ENCODE results near the gene DNAJB6. TPM values are rescaled to one million over a fixed set of nuclear protein-coding genes. Genes with fewer than 3 reads are reported as not detected.

The DNAJB6 gene
- total and polyA plus RNA-seq, 2 donors (not counting 3 experiments of a cell fraction or from before 2014, with no cell fraction given), result 69.6 to 135 TPM

GRCh38 chr7:157423348-157423747 lies 86.5 kb downstream of the DNAJB6 start:
- peak overlapping the region; percentile 66 for H3K27ac ChIP-seq (ENCODE audit: insufficient read depth, low read depth, low read length)
- POLR2A ChIA-PET, result no interaction called here
- FAIRE-seq, result peak; percentile 89

GRCh38 chr7:157423886-157424565 lies 87.2 kb downstream of the DNAJB6 start:
- POLR2A ChIA-PET, result no interaction called here

More at GRCh38 chr7:157423348-157423747, 86.5 kb downstream of the DNAJB6 start:
- BruUV-seq (replicated peaks), result no TSS peak
- dilution Hi-C loops (cut with MboI; ENCODE audit: extremely low pct_ligation_motif_present, low sequenced_read_pairs) (no loop called here), intact Hi-C loops (cut with micrococcal nuclease) (no loop called here)
- Histone ChIP-seq H2AFZ (ENCODE audit: low read depth, low read length) (no peak overlapping the region), H3K4me1 (ENCODE audit: control insufficient read depth, extremely low read depth, insufficient read depth, low read length) (peaks cover 17% of the 10 kb centered on the region), H3K4me3 (replicated peaks in 1 of 3; ENCODE audit: insufficient read depth in 1 of 3, low read depth in 1 of 3, low read length in 3 of 3) (no peak overlapping the region), H3K27me3 (ENCODE audit: control insufficient read depth in 2 of 2, insufficient read depth in 2 of 2, low read length in 2 of 2) (no peaks in the 10 kb centered on the region), H4K20me1 (replicated peaks; ENCODE audit: control insufficient read depth, extremely low read depth, insufficient read depth, low read length) (no peaks in the 10 kb centered on the region), H3K9me3 (replicated peaks; ENCODE audit: control insufficient read depth, insufficient read depth, low read length) (no peaks in the 10 kb centered on the region), H3K79me2 (ENCODE audit: control insufficient read depth, insufficient read depth, low read length) (no peaks in the 10 kb centered on the region), H3K9me1 (replicated peaks; ENCODE audit: control insufficient read depth, extremely low read depth, insufficient read depth, low read length) (no peaks in the 10 kb centered on the region), H3K36me3 (ENCODE audit: control insufficient read depth in 2 of 2, extremely low read depth in 1 of 2, insufficient read depth in 2 of 2, low read length in 2 of 2) (peaks cover 0 to 4% of the 10 kb centered on the region in 2 experiments), H3K4me2 (ENCODE audit: insufficient read depth, low read length) (peak overlapping the region; percentile 72), H3K9ac (replicated peaks; ENCODE audit: extremely low read depth, insufficient read depth, low read length) (peak overlapping the region; percentile 34)
- TF ChIP-seq JUN (IDR thresholded peaks at IDR 0.05; ENCODE audit: borderline replicate concordance, insufficient read depth, insufficient read length, low read depth) (peak; percentile 65), FOS (IDR thresholded peaks at IDR 0.05; ENCODE audit: borderline replicate concordance, insufficient read depth, low read length) (peak; percentile 13), POLR2AphosphoS5 (IDR thresholded peaks at IDR 0.05; ENCODE audit: insufficient read depth, low read depth, low read length) (peak; percentile 55), GATA2 (IDR thresholded peaks at IDR 0.05; ENCODE audit: insufficient read depth, insufficient read length, low read depth, low read length) (no peak)
- peak; percentile 60 for DNase-seq (ENCODE audit: low read depth, low spot score)
- CTCF ChIA-PET, result interaction anchor here (0.6 kb wide), 1 partner anchor 9 kb away, joined by 3 read pairs; no protein-coding TSS in a partner anchor

More at GRCh38 chr7:157423886-157424565, 87.2 kb downstream of the DNAJB6 start:
- BruUV-seq (replicated peaks), result no TSS peak
- dilution Hi-C loops (cut with MboI; ENCODE audit: extremely low pct_ligation_motif_present, low sequenced_read_pairs) (no loop called here), intact Hi-C loops (cut with micrococcal nuclease) (no loop called here)
- H3K36me3 ChIP-seq (ENCODE audit: control insufficient read depth in 2 of 2, extremely low read depth in 1 of 2, insufficient read depth in 2 of 2, low read length in 2 of 2), result no peaks in the 10 kb centered on the region
- H3K9me1 ChIP-seq (replicated peaks; ENCODE audit: control insufficient read depth, extremely low read depth, insufficient read depth, low read length), result no peaks in the 10 kb centered on the region
- peaks cover 17% of the 10 kb centered on the region for H3K4me1 ChIP-seq (ENCODE audit: control insufficient read depth, extremely low read depth, insufficient read depth, low read length)
- H3K27ac ChIP-seq (ENCODE audit: insufficient read depth, low read depth, low read length), result peak overlapping the region; percentile 66
- CTCF ChIA-PET, result no interaction called here
- H4K20me1 ChIP-seq (replicated peaks; ENCODE audit: control insufficient read depth, extremely low read depth, insufficient read depth, low read length), result no peaks in the 10 kb centered on the region
- H2AFZ ChIP-seq (ENCODE audit: low read depth, low read length), result no peak overlapping the region
- no peaks in the 10 kb centered on the region for H3K9me3 ChIP-seq (replicated peaks; ENCODE audit: control insufficient read depth, insufficient read depth, low read length)
- no peaks in the 10 kb centered on the region for H3K79me2 ChIP-seq (ENCODE audit: control insufficient read depth, insufficient read depth, low read length)
- no peak overlapping the region for H3K4me3 ChIP-seq (replicated peaks in 1 of 3; ENCODE audit: insufficient read depth in 1 of 3, low read depth in 1 of 3, low read length in 3 of 3)
- no peak for TF ChIP-seq EZH2 (IDR thresholded peaks at IDR 0.05; ENCODE audit: borderline replicate concordance, low read depth, low read length, severe bottlenecking)
- TF ChIP-seq POLR2AphosphoS5 (IDR thresholded peaks at IDR 0.05; ENCODE audit: insufficient read depth, low read depth, low read length), result no peak
- no peak for TF ChIP-seq MAX (IDR thresholded peaks at IDR 0.05; ENCODE audit: insufficient read depth, insufficient read length)
- TF ChIP-seq JUN (IDR thresholded peaks at IDR 0.05; ENCODE audit: borderline replicate concordance, insufficient read depth, insufficient read length, low read depth), result no peak
- TF ChIP-seq FOS (IDR thresholded peaks at IDR 0.05; ENCODE audit: borderline replicate concordance, insufficient read depth, low read length), result no peak
- no peak for TF ChIP-seq POLR2A (IDR thresholded peaks at IDR 0.05; ENCODE audit: low read depth, low read length)
- TF ChIP-seq CTCF (IDR thresholded peaks at IDR 0.05; ENCODE audit: extremely low read depth in 1 of 2, insufficient read depth in 1 of 2, low read depth in 1 of 2, low read length in 2 of 2), result no peak
- TF ChIP-seq MYC (IDR thresholded peaks at IDR 0.05; ENCODE audit: low read depth, low read length), result no peak
- no peak for TF ChIP-seq GATA2 (IDR thresholded peaks at IDR 0.05; ENCODE audit: insufficient read depth, insufficient read length, low read depth, low read length)
- peak overlapping the region; percentile 72 for H3K4me2 ChIP-seq (ENCODE audit: insufficient read depth, low read length)
- FAIRE-seq, result no peak
- H3K9ac ChIP-seq (replicated peaks; ENCODE audit: extremely low read depth, insufficient read depth, low read length), result no peak overlapping the region
- DNase-seq (ENCODE audit: low read depth, low spot score), result no peak
- H3K27me3 ChIP-seq (ENCODE audit: control insufficient read depth in 2 of 2, insufficient read depth in 2 of 2, low read length in 2 of 2), result no peaks in the 10 kb centered on the region
